ENCODE results near the gene WDR5B. TPM values are rescaled to one million over a fixed set of nuclear protein-coding genes. Genes with fewer than 3 reads are reported as not detected.
"Not testable (repeated sequence)": the region's sequence is repeated elsewhere in the genome, so short reads cannot be mapped to it uniquely, and the experiment has no call there.

Gene WDR5B
- total RNA-seq, 1 donor from 2014 or later, result 3.4 TPM

DNA sequence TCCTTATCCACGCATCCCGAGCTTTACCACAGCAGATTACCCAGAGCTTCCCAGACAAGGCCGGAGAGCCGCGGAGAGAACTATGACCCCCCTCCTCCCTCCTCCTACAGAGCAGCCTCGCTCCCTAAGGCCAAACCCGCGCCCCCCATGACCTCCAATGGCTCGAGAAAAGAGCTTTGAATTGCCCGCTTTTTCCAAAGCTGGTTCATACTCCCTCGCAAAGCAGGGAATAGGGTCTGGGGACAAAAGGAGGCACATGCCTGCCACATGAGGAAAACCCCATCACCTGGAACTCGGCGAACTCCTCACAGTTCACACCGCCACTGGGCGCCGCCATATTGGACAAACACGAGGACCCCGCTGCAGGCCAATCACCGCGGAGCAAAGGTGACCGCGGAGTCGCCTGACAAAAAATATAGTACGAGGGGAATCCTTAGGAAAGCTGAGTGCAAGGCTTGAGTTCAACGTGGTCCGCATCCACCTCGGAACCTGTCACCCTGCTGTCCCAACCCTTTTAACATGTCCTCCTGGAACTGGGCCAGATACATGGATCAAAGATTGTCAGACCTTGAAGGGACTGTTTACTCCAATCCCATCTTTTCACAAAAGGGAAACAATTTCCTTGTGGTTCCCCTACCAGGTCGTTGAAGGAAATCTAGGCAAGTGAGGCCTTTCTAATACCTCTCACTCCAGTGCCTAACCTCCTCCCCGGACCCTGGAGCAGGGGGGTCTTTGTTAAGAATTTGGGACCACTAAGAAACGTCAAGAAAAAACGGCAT lies 32.8 kb downstream of the WDR5B start, which contains the start of gene MIX23:
MIX23 (minus strand) TSS at position 344 of the 779 bp plus-strand sequence; CDS start at position 337, 7 bp downstream.
- TF ChIP-seq, protein P1, sequence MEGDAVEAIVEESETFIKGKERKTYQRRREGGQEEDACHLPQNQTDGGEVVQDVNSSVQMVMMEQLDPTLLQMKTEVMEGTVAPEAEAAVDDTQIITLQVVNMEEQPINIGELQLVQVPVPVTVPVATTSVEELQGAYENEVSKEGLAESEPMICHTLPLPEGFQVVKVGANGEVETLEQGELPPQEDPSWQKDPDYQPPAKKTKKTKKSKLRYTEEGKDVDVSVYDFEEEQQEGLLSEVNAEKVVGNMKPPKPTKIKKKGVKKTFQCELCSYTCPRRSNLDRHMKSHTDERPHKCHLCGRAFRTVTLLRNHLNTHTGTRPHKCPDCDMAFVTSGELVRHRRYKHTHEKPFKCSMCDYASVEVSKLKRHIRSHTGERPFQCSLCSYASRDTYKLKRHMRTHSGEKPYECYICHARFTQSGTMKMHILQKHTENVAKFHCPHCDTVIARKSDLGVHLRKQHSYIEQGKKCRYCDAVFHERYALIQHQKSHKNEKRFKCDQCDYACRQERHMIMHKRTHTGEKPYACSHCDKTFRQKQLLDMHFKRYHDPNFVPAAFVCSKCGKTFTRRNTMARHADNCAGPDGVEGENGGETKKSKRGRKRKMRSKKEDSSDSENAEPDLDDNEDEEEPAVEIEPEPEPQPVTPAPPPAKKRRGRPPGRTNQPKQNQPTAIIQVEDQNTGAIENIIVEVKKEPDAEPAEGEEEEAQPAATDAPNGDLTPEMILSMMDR (IDR thresholded peaks at IDR 0.05; ENCODE audit: partially characterized antibody, unreplicated experiment), result no peak
- Mint-ChIP-seq H3K9me3 (ENCODE audit: unreplicated experiment) (no peaks in the 10 kb centered on the region), H3K4me3 (ENCODE audit: unreplicated experiment) (peak within 1 kb of the TSS; percentile 86), H3K27me3 (ENCODE audit: unreplicated experiment) (no peaks in the 10 kb centered on the region), H3K27ac (ENCODE audit: unreplicated experiment) (peak within 1 kb of the TSS; percentile 96), H3K4me1 (ENCODE audit: low read depth, unreplicated experiment) (peaks cover 13% of the 10 kb centered on the region), H3K36me3 (ENCODE audit: unreplicated experiment) (no peaks in the 10 kb centered on the region)
- peak; percentile 92 for DNase-seq

DNA sequence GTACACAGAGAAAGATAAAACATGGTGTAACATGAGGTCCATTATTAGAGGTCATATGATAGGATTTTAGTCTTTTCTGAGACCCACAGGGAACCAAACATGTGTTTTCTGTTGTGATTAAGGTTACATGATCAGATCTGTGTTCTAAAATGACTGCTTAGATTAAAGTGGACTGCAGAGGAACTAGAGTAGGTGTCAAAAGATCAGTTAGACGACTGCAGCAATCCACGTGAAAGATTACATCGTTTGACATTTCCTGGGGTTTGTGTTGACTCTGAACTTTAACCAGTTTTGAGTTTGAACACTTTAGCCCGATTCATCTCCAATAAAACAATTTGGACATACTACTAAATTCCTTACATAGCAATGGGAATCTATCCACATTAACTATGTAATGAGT lies 37.9 kb downstream of the WDR5B start:
- Mint-ChIP-seq H3K4me1 (ENCODE audit: low read depth, unreplicated experiment) (peaks cover 7% of the 10 kb centered on the region), H3K27me3 (ENCODE audit: unreplicated experiment) (no peaks in the 10 kb centered on the region), H3K4me3 (ENCODE audit: unreplicated experiment) (no peak overlapping the region), H3K36me3 (ENCODE audit: unreplicated experiment) (no peaks in the 10 kb centered on the region), H3K9me3 (ENCODE audit: unreplicated experiment) (no peaks in the 10 kb centered on the region), H3K27ac (ENCODE audit: unreplicated experiment) (no peak overlapping the region)
- no peak for DNase-seq
- TF ChIP-seq, protein P1 (IDR thresholded peaks at IDR 0.05; ENCODE audit: partially characterized antibody, unreplicated experiment), result no peak

DNA sequence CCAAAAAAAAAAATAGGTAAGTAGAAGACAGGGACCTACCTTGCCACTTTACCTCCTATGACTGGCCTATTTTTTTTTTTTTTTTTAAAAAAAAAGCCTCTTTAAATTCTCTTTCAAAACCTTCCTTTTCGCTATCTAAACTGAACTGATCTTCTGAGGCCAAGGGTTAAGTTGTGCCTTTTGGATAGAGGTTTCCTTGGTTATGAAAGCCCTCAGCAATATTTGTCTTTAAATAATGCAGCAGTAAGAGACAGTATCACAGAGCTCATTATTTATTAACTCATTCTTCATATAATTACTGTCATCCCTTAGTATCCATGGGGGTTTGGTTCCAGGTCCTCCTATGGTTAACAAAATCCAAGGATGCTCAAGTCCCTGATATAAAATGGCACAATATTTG lies 41.8 kb downstream of the WDR5B start:
- no peaks in the 10 kb centered on the region for H3K36me3 Mint-ChIP-seq (ENCODE audit: unreplicated experiment)
- H3K4me3 Mint-ChIP-seq (ENCODE audit: unreplicated experiment), result no peak overlapping the region
- no peak for DNase-seq
- no peak overlapping the region for H3K27ac Mint-ChIP-seq (ENCODE audit: unreplicated experiment)
- H3K27me3 Mint-ChIP-seq (ENCODE audit: unreplicated experiment), result no peaks in the 10 kb centered on the region
- H3K4me1 Mint-ChIP-seq (ENCODE audit: low read depth, unreplicated experiment), result no peaks in the 10 kb centered on the region
- no peaks in the 10 kb centered on the region for H3K9me3 Mint-ChIP-seq (ENCODE audit: unreplicated experiment)
- TF ChIP-seq, protein P1 (IDR thresholded peaks at IDR 0.05; ENCODE audit: partially characterized antibody, unreplicated experiment), result no peak

DNA sequence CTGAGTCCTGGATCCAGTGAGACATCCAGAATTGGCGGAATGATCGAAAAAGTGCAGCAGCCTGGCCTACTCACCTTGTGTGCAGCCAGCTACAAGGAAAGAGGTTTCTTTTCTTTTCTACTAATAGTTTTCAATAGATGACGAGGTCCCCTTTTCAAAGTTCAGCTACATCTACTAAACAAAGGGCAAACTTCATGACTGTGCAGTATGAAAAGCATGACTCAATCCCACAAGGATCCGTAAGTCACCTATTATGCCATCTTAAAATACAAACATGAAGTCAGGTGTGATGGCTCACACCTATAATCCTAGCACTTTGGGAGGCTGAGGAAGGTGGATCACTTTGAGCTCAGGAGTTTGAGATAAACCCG lies 49.5 kb downstream of the WDR5B start:
- no peak for DNase-seq
- Mint-ChIP-seq H3K36me3 (ENCODE audit: unreplicated experiment) (no peaks in the 10 kb centered on the region), H3K9me3 (ENCODE audit: unreplicated experiment) (no peaks in the 10 kb centered on the region), H3K4me3 (ENCODE audit: unreplicated experiment) (no peak overlapping the region), H3K27ac (ENCODE audit: unreplicated experiment) (no peak overlapping the region), H3K4me1 (ENCODE audit: low read depth, unreplicated experiment) (no peaks in the 10 kb centered on the region), H3K27me3 (ENCODE audit: unreplicated experiment) (no peaks in the 10 kb centered on the region)
- TF ChIP-seq, protein P1 (IDR thresholded peaks at IDR 0.05; ENCODE audit: partially characterized antibody, unreplicated experiment), result no peak

DNA sequence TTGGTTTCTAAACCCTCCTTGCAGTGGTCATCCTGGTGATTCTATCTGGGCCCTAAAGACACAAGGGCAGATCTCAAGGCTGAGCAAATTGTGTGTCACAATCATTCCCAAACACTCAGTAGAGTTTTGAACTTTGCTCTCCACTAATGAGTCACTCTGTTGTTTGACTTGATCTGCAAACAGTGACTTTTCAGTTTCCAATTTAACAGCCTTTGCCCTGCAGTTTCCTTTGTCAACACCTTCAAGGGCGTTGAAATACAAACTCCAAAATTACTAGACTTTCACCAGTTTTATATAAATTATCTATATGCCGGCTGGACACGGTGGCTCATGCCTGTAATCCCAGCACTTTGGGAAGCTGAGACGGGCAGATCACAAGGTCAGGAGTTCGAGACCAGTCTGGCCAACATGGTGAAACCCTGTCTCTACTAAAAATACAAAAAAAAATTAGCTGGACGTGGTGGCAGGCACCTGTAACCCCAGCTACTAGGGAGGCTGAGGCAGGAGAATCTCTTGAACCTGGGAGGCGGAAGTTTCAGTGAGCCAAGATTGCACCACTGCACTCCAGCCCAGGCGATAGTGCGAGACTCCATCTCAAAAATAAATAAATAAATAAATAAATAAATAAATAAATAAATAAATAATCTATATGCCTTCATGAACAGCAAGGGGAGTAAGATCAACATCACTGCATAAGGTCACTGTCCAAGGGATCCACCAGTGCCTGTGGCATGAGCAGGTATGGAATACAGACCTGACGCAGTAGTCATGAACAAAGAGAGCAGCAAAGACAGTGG lies 50.1 kb downstream of the WDR5B start:
- H3K36me3 Mint-ChIP-seq (ENCODE audit: unreplicated experiment); H3K4me3 Mint-ChIP-seq (ENCODE audit: unreplicated experiment); DNase-seq; H3K4me1 Mint-ChIP-seq (ENCODE audit: low read depth, unreplicated experiment); H3K27ac Mint-ChIP-seq (ENCODE audit: unreplicated experiment); H3K9me3 Mint-ChIP-seq (ENCODE audit: unreplicated experiment); H3K27me3 Mint-ChIP-seq (ENCODE audit: unreplicated experiment): not testable (repeated sequence)
